Common myeloid progenitor, CD34-positive (primary cell): ENCODE results near the gene LRCH4.
A peak's percentile ranks its signal among the peaks of the same experiment; 100 is the strongest.

ENCODE experiments used
- CTCF ChIA-PET: fragments of 350-600 bp; sonication (Branson Sonifier 250); formaldehyde crosslinking; loops from one replicate; lab custom pipeline; 2021; ENCODE audit warnings: antibody characterized with exemption; lab: Charles Lee
- POLR2A ChIA-PET: fragments of 350-600 bp; sonication (Branson Sonifier 250); formaldehyde crosslinking; loops from one replicate; lab custom pipeline; 2021; ENCODE audit warnings: antibody characterized with exemption; lab: Charles Lee
- DNase-seq, 3 donors: peaks; one replicate each; pipeline versions ENCODE4 v3.0.0 to v3.0.0-alpha.2; 2013
- H3K27ac ChIP-seq, 2 experiments: 1 replicate in 1 of 2; 2 replicates in 1 of 2; pipeline ENCODE4 v1.7.0; 2013; ENCODE audit warnings: inconsistent platforms in 2 of 2, low read length in 2 of 2, mild to moderate bottlenecking in 2 of 2, low read depth in 1 of 2, moderate library complexity in 1 of 2; ENCODE audit not compliant: severe bottlenecking in 2 of 2, insufficient read depth in 1 of 2, poor library complexity in 1 of 2
- H3K27me3 ChIP-seq, 5 experiments: replicated peaks in 2 of 5; 1 replicate in 3 of 5; 2 replicates in 2 of 5; pipeline versions ENCODE4 v1.6.1 to v1.7.0; 2013; ENCODE audit warnings: low read length in 4 of 5, mild to moderate bottlenecking in 2 of 5, moderate library complexity in 2 of 5, inconsistent platforms in 1 of 5; ENCODE audit not compliant: insufficient read depth in 5 of 5, control insufficient read depth in 4 of 5
- H3K36me3 ChIP-seq, 4 experiments: 1 replicate in 2 of 4; 2 replicates in 2 of 4; pipeline versions ENCODE4 v1.6.1 to v1.7.0; 2013; ENCODE audit warnings: low read length in 3 of 4, control low read depth in 1 of 4, mild to moderate bottlenecking in 1 of 4; ENCODE audit not compliant: control insufficient read depth in 4 of 4, insufficient read depth in 4 of 4
- H3K4me1 ChIP-seq, 4 experiments: 1 replicate in 3 of 4; 2 replicates in 1 of 4; pipeline versions ENCODE4 v1.6.1 to v1.7.1; 2013; ENCODE audit warnings: low read length in 3 of 4, mild to moderate bottlenecking in 3 of 4, control low read depth in 1 of 4, inconsistent platforms in 1 of 4, moderate library complexity in 1 of 4; ENCODE audit not compliant: control insufficient read depth in 4 of 4, insufficient read depth in 4 of 4; ENCODE audit errors: control extremely low read depth in 1 of 4
- H3K4me3 ChIP-seq, 7 experiments: 1 replicate in 4 of 7; 2 replicates in 3 of 7; pipeline versions ENCODE4 v1.5.1 to v1.7.0; 2013; ENCODE audit warnings: mild to moderate bottlenecking in 7 of 7, low read length in 6 of 7, moderate library complexity in 6 of 7, inconsistent platforms in 2 of 7, low read depth in 2 of 7, control low read depth in 1 of 7; ENCODE audit not compliant: insufficient read depth in 4 of 7, control insufficient read depth in 1 of 7; ENCODE audit errors: extremely low read depth in 1 of 7
- H3K9me3 ChIP-seq, 5 experiments: 1 replicate in 4 of 5; 2 replicates in 1 of 5; pipeline versions ENCODE4 v1.6.1 to v1.7.1; 2013; ENCODE audit warnings: low read length in 4 of 5, mild to moderate bottlenecking in 2 of 5, inconsistent platforms in 1 of 5, low read depth in 1 of 5, moderate library complexity in 1 of 5; ENCODE audit not compliant: control insufficient read depth in 4 of 5, insufficient read depth in 2 of 5; ENCODE audit errors: control extremely low read depth in 1 of 5
- WGBS: methylation state at CpG from one replicate; pipeline ENCODE4 v1.1.5; 2013; ENCODE audit not compliant: insufficient coverage; 5-methylcytosine and 5-hydroxymethylcytosine counted together

The LRCH4 gene

DNA sequence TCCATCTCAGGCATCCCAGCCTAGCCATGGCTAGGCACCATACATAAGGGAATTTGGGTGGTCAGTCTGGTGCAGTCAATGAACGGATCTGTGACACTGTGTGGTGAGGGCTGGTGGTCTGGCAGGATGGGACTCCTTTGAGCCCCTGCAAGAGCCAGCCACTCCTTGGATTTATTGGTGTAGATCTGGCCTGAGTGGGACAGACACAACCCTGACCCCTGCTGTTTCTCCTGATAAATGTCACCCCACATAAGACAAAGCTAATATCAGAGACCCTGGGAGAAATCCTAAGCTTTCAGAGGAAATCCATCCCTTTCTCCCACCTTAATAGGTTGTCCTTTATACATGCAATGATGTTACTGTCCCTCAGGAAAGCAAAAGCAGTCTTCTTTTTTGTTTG is 2.5 kb upstream of the LRCH4 start:
- DNase-seq = peak; percentile 50 to 65 (median 54)
- H3K4me1 ChIP-seq = peaks cover 0 to 40% (median 32%) of the 10 kb centered on the region in 4 experiments

DNA sequence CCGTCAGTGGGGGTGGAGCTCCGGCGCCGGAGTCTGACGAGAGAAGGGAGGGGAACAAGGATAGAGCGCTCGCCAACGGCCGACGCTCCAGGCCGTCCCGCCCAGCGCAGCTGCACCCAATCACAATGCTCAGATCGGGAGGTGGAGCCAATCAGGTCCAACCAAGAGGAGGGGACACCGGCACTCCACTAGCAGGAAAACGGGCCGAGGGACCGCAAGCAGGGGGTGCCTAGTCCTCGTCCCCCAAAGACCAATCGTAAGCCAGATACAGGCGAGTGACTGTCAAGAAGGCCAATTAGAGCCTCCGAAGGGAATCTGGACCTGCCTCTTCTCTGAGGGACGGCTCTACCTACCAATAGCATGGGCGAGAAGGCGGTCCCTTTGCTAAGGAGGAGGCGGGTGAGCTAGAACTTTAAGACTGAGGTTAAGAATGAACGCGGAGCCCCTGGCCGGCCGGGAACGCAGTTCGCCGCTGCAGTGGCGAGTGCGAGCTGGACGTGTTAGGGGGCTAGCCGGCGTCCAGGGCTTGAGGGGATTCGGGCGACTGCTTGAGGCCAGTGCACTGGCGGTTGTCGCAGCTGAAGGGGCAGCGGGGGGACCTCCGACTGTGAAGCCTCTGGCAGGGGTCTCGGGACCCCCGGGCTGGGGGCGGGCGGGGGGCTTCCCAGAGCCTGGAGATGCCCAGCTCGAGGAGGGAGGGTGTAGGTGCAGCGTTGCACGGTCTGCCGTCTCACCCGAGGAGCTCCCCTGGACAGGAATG is 517 bp upstream of the LRCH4 start, which contains the start of gene FBXO24:
Gene FBXO24 (plus strand): TSS at position 63 of the 760 bp plus-strand sequence. CDS start 298 bp downstream, at position 361.
- Histone ChIP-seq H3K27ac (peak within 1 kb of the TSS; percentile 78 to 94), H3K36me3 (peaks cover 2 to 15% (median 8%) of the 10 kb centered on the region in 4 experiments), H3K4me1 (peaks cover 6 to 60% (median 51%) of the 10 kb centered on the region in 4 experiments), H3K9me3 (no peaks in the 10 kb centered on the region), H3K27me3 (peaks cover 0 to 4% (median 0%) of the 10 kb centered on the region in 5 experiments), H3K4me3 (peak within 1 kb of the TSS; percentile 94 to 96 (median 95))
- CTCF ChIA-PET = interaction anchor here (1.0 to 12.6 kb wide), 18 partner anchors 10 to 131 kb away, joined by 3 to 242 read pairs (median 4); partner anchors contain the start of genes MOSPD3 and PCOLCE
- 0% methylated on average over 48 of the region's 53 CpGs for WGBS
- POLR2A ChIA-PET = interaction anchor here (0.8 to 3.8 kb wide), 7 partner anchors 9 to 157 kb away, joined by 3 to 34 read pairs (median 4); partner anchors contain the start of genes MEPCE, POP7 and ZCWPW1
- peak; percentile 100 for DNase-seq

More for the DNA sequence above, 2.5 kb upstream of the LRCH4 start:
- ChIA-PET CTCF (interaction anchor here (0.7 to 12.6 kb wide), 24 partner anchors 10 to 214 kb away, joined by 3 to 242 read pairs (median 4); partner anchors contain the start of genes MOSPD3, PCOLCE and SPACDR), POLR2A (interaction anchor here (0.9 to 1.3 kb wide), 2 partner anchors 85 to 160 kb away, joined by 4 to 6 read pairs; partner anchors contain the start of genes GNB2 and ZCWPW1)
- Histone ChIP-seq H3K27ac (no peak overlapping the region), H3K27me3 (peaks cover 0 to 4% (median 0%) of the 10 kb centered on the region in 5 experiments), H3K36me3 (no peaks in the 10 kb centered on the region), H3K4me3 (no peak overlapping the region), H3K9me3 (no peaks in the 10 kb centered on the region)
- WGBS = no CpG with 5 or more reads among the region's 1 CpG

DNA sequence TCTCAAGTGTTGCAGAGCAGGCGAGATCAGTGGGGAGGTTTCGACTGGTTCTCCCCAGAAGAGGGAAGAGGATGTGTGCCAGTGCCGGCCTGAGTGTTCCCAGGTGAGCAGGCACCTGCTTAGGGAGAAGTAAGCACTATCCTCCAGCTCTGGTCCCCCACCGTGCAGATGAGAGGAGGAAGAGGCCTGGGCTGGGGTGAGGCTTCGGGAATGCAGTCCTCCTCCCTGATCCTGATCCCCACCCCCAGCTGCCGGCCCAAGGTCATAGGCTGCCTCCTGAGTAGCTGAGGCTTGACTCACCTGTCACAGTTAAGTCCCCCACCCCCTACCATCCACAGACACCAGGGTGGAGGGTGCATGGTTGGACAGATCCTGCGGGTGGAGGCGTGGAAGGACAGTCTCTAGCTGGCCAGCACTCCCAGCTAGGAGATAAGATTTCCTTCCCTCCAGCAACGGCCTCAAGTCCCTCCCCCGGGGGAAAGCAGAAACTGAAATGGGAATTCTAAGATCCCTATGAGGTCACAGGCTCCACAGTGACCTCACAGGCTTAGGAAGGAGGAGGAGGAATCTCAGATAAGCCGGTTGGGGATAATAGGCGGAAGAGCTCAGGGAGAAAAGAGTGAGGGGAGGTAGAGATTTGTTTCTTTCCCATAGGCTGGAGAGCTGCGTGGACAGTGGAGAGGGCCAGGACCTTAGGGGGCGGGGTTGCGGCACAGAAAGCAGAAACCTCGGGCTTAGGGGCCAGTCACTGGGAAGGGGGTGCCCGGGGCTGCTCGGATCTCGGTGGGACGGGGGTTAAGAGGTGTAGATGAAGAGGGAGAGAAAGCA is 1.0 kb downstream of the LRCH4 start:
- peak overlapping the region; percentile 94 to 96 (median 95) for H3K4me3 ChIP-seq
- 2% methylated on average over 13 of the region's 20 CpGs for WGBS
- H3K9me3 ChIP-seq = no peaks in the 10 kb centered on the region
- no peak for DNase-seq
- ChIA-PET POLR2A (interaction anchor here (0.6 to 3.8 kb wide), 6 partner anchors 14 to 156 kb away, joined by 3 to 34 read pairs (median 6); partner anchors contain the start of genes MEPCE and ZCWPW1), CTCF (interaction anchor here (0.7 to 12.6 kb wide), 14 partner anchors 10 to 130 kb away, joined by 3 to 242 read pairs (median 4); partner anchors contain the start of genes MOSPD3 and PCOLCE)
- H3K4me1 ChIP-seq = peaks cover 6 to 59% (median 49%) of the 10 kb centered on the region in 4 experiments
- H3K36me3 ChIP-seq = peaks cover 7 to 30% (median 23%) of the 10 kb centered on the region in 4 experiments
- no peaks in the 10 kb centered on the region for H3K27me3 ChIP-seq
- H3K27ac ChIP-seq = peak overlapping the region; percentile 78 to 94

DNA sequence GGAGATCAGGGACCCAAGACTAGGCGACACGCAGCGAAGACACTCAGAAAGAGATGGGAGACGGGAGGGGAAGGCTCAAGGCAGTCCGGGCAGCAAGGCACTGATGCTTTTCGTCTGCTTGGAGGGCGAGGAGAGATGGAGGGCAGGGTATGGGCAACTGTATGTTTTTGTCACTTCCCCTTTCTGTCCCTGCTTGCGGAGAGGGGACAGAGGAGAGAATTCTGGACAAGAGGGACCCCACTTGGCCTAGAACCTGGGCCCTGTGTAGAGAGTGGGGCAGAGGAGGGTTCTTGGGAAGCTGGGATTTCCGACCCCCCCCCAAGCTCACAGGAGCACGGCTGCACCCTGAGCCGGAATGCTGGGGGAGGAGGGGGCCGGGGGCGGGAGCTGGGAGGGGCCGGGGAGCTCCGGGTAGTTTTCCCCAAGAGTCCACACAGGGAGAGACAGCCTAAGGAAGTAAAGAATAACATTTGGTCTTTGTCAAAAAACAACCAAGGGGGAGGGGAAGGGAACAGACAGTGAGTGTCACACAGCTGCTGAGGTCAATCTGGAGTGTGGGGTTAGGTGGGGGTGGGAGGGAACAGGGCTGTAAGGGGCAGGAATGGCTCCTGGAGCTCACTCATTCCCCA is 1.8 kb downstream of the LRCH4 start:
- peak overlapping the region; percentile 78 to 94 for H3K27ac ChIP-seq
- H3K36me3 ChIP-seq = peaks cover 7 to 35% (median 28%) of the 10 kb centered on the region in 4 experiments
- POLR2A ChIA-PET = interaction anchor here (0.6 to 3.8 kb wide), 6 partner anchors 14 to 155 kb away, joined by 3 to 34 read pairs (median 5); partner anchors contain the start of genes MEPCE, POP7 and ZCWPW1
- CTCF ChIA-PET = interaction anchor here (0.7 to 12.6 kb wide), 13 partner anchors 10 to 130 kb away, joined by 3 to 242 read pairs (median 4); partner anchors contain the start of genes MOSPD3 and PCOLCE
- H3K9me3 ChIP-seq = no peaks in the 10 kb centered on the region
- peak overlapping the region; percentile 94 to 96 (median 95) for H3K4me3 ChIP-seq
- H3K27me3 ChIP-seq = no peaks in the 10 kb centered on the region
- 0% methylated on average over 6 of the region's 15 CpGs for WGBS
- DNase-seq = peak in 2 of 3 donors; percentile 40 to 85
- H3K4me1 ChIP-seq = peaks cover 6 to 52% (median 47%) of the 10 kb centered on the region in 4 experiments

DNA sequence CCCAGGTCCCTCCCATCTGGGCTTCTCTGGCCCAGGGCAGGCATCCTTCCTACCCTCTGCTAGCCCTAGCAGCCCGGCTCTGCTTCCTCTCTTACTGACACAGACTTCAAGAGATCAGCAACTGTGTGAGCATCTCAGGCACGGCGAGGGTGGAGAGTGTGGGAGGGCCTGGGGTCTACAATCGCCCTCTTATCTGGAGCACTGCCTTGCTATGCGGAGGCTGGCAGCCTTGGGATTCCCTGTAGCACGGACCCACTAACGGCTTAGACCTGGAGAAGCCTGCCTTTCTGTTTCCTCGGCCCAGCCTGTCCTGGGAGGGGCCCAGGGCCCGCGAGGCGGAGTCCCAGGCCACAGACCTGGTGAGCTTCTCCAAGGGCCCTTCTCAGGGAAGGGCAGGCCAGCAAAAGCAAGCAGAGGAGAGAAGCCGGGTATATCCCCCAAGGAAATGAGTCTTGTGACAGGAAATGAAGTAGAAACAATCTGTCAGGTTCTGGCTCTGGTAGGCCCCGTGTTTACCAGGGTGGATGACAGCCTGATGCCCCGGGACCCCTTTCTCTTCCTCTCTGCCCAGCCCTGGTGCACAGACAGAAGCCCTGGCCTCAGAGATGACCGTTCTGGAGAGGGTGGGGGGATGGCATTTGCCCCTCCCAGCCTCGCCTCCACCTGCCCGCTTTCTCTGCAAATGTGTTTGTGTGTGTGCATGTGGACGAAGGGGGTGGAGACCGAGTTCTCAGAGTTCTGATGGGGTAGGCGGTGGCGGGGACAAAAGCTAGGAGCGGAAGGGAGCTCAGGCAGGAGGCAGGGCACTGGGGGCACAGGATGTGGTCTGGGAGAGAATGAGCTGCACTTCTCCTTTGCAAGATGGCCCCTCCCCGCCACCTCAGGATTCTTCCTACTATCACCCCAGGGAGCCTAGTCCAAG is 2.5 kb downstream of the LRCH4 start:
- no peaks in the 10 kb centered on the region for H3K9me3 ChIP-seq
- peak overlapping the region; percentile 78 to 94 for H3K27ac ChIP-seq
- POLR2A ChIA-PET = interaction anchor here (0.9 to 3.8 kb wide), 3 partner anchors 13 to 154 kb away, joined by 3 to 34 read pairs (median 7); partner anchors contain the start of genes MEPCE, POP7 and ZCWPW1
- H3K27me3 ChIP-seq = no peaks in the 10 kb centered on the region
- peak overlapping the region; percentile 22 to 96 (median 95) for H3K4me3 ChIP-seq
- peaks cover 6 to 52% (median 47%) of the 10 kb centered on the region in 4 experiments for H3K4me1 ChIP-seq
- DNase-seq = peak; percentile 67 to 87 (median 84)
- H3K36me3 ChIP-seq = peaks cover 7 to 42% (median 35%) of the 10 kb centered on the region in 4 experiments
- WGBS = 0% methylated on average over 17 of the region's 23 CpGs
- CTCF ChIA-PET = interaction anchor here (1.0 to 12.6 kb wide), 5 partner anchors 20 to 129 kb away, joined by 4 to 242 read pairs (median 4); partner anchors contain the start of gene MOSPD3
